GM18511 (cell line): ENCODE results near the gene TSEN2.
"Not testable (repeated sequence)": the region's sequence is repeated elsewhere in the genome, so short reads cannot be mapped to it uniquely, and the experiment has no call there.

Experiments
- ATAC-seq: cut with Tn5 transposase; IDR thresholded peaks from one replicate; pipeline ENCODE4 v1.9.1; 2021; ENCODE audit warnings: mild to moderate bottlenecking, moderate library complexity; ENCODE audit not compliant: unreplicated experiment

Gene TSEN2

GRCh38 chr3:12451960-12452359 is 32.3 kb upstream of the TSEN2 start:
- ATAC-seq: no peak

- ATAC-seq: no peak
These were observed 31.6 kb upstream of the TSEN2 start for GRCh38 chr3:12452361-12453330.

GRCh38 chr3:12454076-12454815 is 30.0 kb upstream of the TSEN2 start:
- ATAC-seq: no peak

GRCh38 chr3:12454816-12455121 is 29.5 kb upstream of the TSEN2 start:
- ATAC-seq: no peak

- no peak for ATAC-seq
These were observed 28.5 kb upstream of the TSEN2 start for GRCh38 chr3:12455740-12456139.

GRCh38 chr3:12456441-12456840 is 27.8 kb upstream of the TSEN2 start:
- ATAC-seq: no peak

- ATAC-seq: not testable (repeated sequence)
These were observed 26.9 kb upstream of the TSEN2 start for GRCh38 chr3:12457380-12457779.

- ATAC-seq: no peak
These were observed 25.4 kb upstream of the TSEN2 start for GRCh38 chr3:12458901-12459300.

- no peak for ATAC-seq
These were observed 24.2 kb upstream of the TSEN2 start for GRCh38 chr3:12460127-12460526.

- ATAC-seq: no peak
These were observed 23.1 kb upstream of the TSEN2 start for GRCh38 chr3:12461097-12461649.

GRCh38 chr3:12462159-12462947 is 21.9 kb upstream of the TSEN2 start:
- ATAC-seq: no peak

- ATAC-seq: no peak
These were observed 20.6 kb upstream of the TSEN2 start for GRCh38 chr3:12463686-12464085.

- no peak for ATAC-seq
These were observed 20.1 kb upstream of the TSEN2 start for GRCh38 chr3:12464181-12464580.

GRCh38 chr3:12465151-12465835 is 19.0 kb upstream of the TSEN2 start:
- no peak for ATAC-seq

- ATAC-seq: no peak
These were observed 18.4 kb upstream of the TSEN2 start for GRCh38 chr3:12465836-12466225.

- ATAC-seq: no peak
These were observed 16.5 kb upstream of the TSEN2 start for GRCh38 chr3:12467746-12468145.

- ATAC-seq: no peak
These were observed 16.0 kb upstream of the TSEN2 start for GRCh38 chr3:12468276-12468675.

- no peak for ATAC-seq
These were observed 15.5 kb upstream of the TSEN2 start for GRCh38 chr3:12468757-12469156.

GRCh38 chr3:12469222-12469621 is 15.1 kb upstream of the TSEN2 start:
- ATAC-seq: not testable (repeated sequence)

GRCh38 chr3:12470111-12470510 is 14.2 kb upstream of the TSEN2 start:
- no peak for ATAC-seq
